Measurements from ENCODE around the gene RIMBP2.

The RIMBP2 gene

GRCh38 chr12:130608132-130608531, 108.0 kb downstream of the RIMBP2 start:
- H4K20me1 ChIP-seq (ENCODE audit: insufficient read depth, low read length): no peaks in the 10 kb centered on the region
- H3K9ac ChIP-seq (ENCODE audit: low read length): no peak overlapping the region
- no peak overlapping the region for H3K27ac ChIP-seq (ENCODE audit: low read length)
- no peaks in the 10 kb centered on the region for H3K36me3 ChIP-seq (replicated peaks; ENCODE audit: low read depth, low read length)
- no peak overlapping the region for H2AFZ ChIP-seq (ENCODE audit: low read depth, low read length)
- TF ChIP-seq CTCF (IDR thresholded peaks at IDR 0.05; ENCODE audit: low read depth, low read length) (no peak), EZH2phosphoT487 (IDR thresholded peaks at IDR 0.05; ENCODE audit: low read depth) (no peak)
- no peak overlapping the region for H3K4me2 ChIP-seq (ENCODE audit: low read length)
- H3K4me1 ChIP-seq (ENCODE audit: low read length): no peaks in the 10 kb centered on the region
- H3K4me3 ChIP-seq (ENCODE audit: low read length): no peak overlapping the region
- H3K9me3 ChIP-seq (ENCODE audit: insufficient read depth, low read length): no peaks in the 10 kb centered on the region
- no peaks in the 10 kb centered on the region for H3K79me2 ChIP-seq (ENCODE audit: low read length)
- no peaks in the 10 kb centered on the region for H3K27me3 ChIP-seq (ENCODE audit: low read depth, low read length)

GRCh38 chr12:130606231-130606630, 109.9 kb downstream of the RIMBP2 start:
- no peaks in the 10 kb centered on the region for H3K36me3 ChIP-seq (replicated peaks; ENCODE audit: low read depth, low read length)
- H4K20me1 ChIP-seq (ENCODE audit: insufficient read depth, low read length): no peaks in the 10 kb centered on the region
- no peak overlapping the region for H3K9ac ChIP-seq (ENCODE audit: low read length)
- no peak for TF ChIP-seq CTCF (IDR thresholded peaks at IDR 0.05; ENCODE audit: low read depth, low read length)
- TF ChIP-seq EZH2phosphoT487 (IDR thresholded peaks at IDR 0.05; ENCODE audit: low read depth): no peak
- H3K27me3 ChIP-seq (ENCODE audit: low read depth, low read length): no peaks in the 10 kb centered on the region
- no peaks in the 10 kb centered on the region for H3K79me2 ChIP-seq (ENCODE audit: low read length)
- H2AFZ ChIP-seq (ENCODE audit: low read depth, low read length): no peak overlapping the region
- no peak overlapping the region for H3K4me2 ChIP-seq (ENCODE audit: low read length)
- no peaks in the 10 kb centered on the region for H3K4me1 ChIP-seq (ENCODE audit: low read length)
- no peak overlapping the region for H3K27ac ChIP-seq (ENCODE audit: low read length)
- no peaks in the 10 kb centered on the region for H3K9me3 ChIP-seq (ENCODE audit: insufficient read depth, low read length)
- no peak overlapping the region for H3K4me3 ChIP-seq (ENCODE audit: low read length)

- Histone ChIP-seq H3K36me3 (replicated peaks; ENCODE audit: low read depth, low read length) (no peaks in the 10 kb centered on the region), H3K27ac (ENCODE audit: low read length) (no peak overlapping the region), H3K4me1 (ENCODE audit: low read length) (no peaks in the 10 kb centered on the region), H4K20me1 (ENCODE audit: insufficient read depth, low read length) (no peaks in the 10 kb centered on the region), H3K79me2 (ENCODE audit: low read length) (no peaks in the 10 kb centered on the region), H2AFZ (ENCODE audit: low read depth, low read length) (no peak overlapping the region), H3K9me3 (ENCODE audit: insufficient read depth, low read length) (no peaks in the 10 kb centered on the region), H3K4me3 (ENCODE audit: low read length) (no peak overlapping the region), H3K27me3 (ENCODE audit: low read depth, low read length) (no peaks in the 10 kb centered on the region), H3K9ac (ENCODE audit: low read length) (no peak overlapping the region), H3K4me2 (ENCODE audit: low read length) (no peak overlapping the region)
- no peak for TF ChIP-seq EZH2phosphoT487 (IDR thresholded peaks at IDR 0.05; ENCODE audit: low read depth)
- no peak for TF ChIP-seq CTCF (IDR thresholded peaks at IDR 0.05; ENCODE audit: low read depth, low read length)
These were observed 112.6 kb downstream of the RIMBP2 start for GRCh38 chr12:130603396-130603965.

- H4K20me1 ChIP-seq (ENCODE audit: insufficient read depth, low read length): no peaks in the 10 kb centered on the region
- H2AFZ ChIP-seq (ENCODE audit: low read depth, low read length): no peak overlapping the region
- no peaks in the 10 kb centered on the region for H3K79me2 ChIP-seq (ENCODE audit: low read length)
These were observed 113.8 kb downstream of the RIMBP2 start for GRCh38 chr12:130602251-130602650.

More at GRCh38 chr12:130602251-130602650, 113.8 kb downstream of the RIMBP2 start:
- no peaks in the 10 kb centered on the region for H3K4me1 ChIP-seq (ENCODE audit: low read length)
- H3K9ac ChIP-seq (ENCODE audit: low read length): no peak overlapping the region
- no peaks in the 10 kb centered on the region for H3K27me3 ChIP-seq (ENCODE audit: low read depth, low read length)
- H3K4me2 ChIP-seq (ENCODE audit: low read length): no peak overlapping the region
- H3K4me3 ChIP-seq (ENCODE audit: low read length): no peak overlapping the region
- H3K27ac ChIP-seq (ENCODE audit: low read length): no peak overlapping the region
- TF ChIP-seq CTCF (IDR thresholded peaks at IDR 0.05; ENCODE audit: low read depth, low read length) (no peak), EZH2phosphoT487 (IDR thresholded peaks at IDR 0.05; ENCODE audit: low read depth) (no peak)
- no peaks in the 10 kb centered on the region for H3K36me3 ChIP-seq (replicated peaks; ENCODE audit: low read depth, low read length)
- H3K9me3 ChIP-seq (ENCODE audit: insufficient read depth, low read length): no peaks in the 10 kb centered on the region

All from OCI-LY3 (cell line).